ENCODE data around the gene ACAD8. TPM values are rescaled to one million over a fixed set of nuclear protein-coding genes. Genes with fewer than 3 reads are reported as not detected.

ACAD8 gene
- total and polyA plus RNA-seq, 10 of the 15 experiments (the other 5 are each of a cell fraction or from before 2014, with no cell fraction given), result 9.9 to 34.8 (median 22.2) TPM

DNA sequence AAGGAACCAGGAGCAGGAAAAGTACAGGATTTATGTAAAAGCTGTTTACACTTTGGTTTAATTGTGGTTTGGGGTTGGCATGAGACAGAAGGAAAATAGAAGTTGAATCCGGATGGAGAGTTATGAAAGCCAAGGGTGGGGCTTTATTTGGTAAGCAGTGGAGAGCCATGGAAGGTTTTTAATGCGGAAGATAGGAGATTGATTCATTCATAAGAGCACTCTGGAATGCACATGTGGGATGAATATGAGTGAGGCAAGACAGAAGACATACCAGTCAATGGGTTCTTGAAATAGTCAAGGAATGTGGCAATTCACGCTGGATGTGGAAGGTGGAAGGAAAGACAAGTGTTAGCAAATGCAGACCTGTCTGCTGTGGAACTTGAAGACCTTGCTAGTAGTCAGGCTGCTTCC is 13.5 kb downstream of the ACAD8 start:
- 42% methylated on average over 3 of the region's 3 CpGs for WGBS (ENCODE audit: insufficient coverage, insufficient replicate concordance, low lambda C conversion rate, missing lambda C conversion rate)
- Histone ChIP-seq H2AFZ (ENCODE audit: control insufficient read depth, low read depth, low read length) (no peak overlapping the region), H3K27ac (ENCODE audit: control insufficient read depth, insufficient read depth) (no peak overlapping the region), H3K79me2 (ENCODE audit: control insufficient read depth, insufficient read depth, low read length) (no peaks in the 10 kb centered on the region), H3K4me1 (ENCODE audit: control insufficient read depth, insufficient read depth, low read length) (no peaks in the 10 kb centered on the region; the same call in 1 of the 2 replicates), H3K4me2 (ENCODE audit: control insufficient read depth, insufficient read depth) (no peak overlapping the region), H3K9me3 (replicated peaks; ENCODE audit: control insufficient read depth, insufficient read depth, low read length) (no peaks in the 10 kb centered on the region), H3K4me3 (no peak overlapping the region), H3K36me3 (ENCODE audit: control insufficient read depth in 2 of 2, insufficient read depth in 2 of 2, low read length in 1 of 2) (0 out of 4 replicates have a peak, but pooled peaks cover 0 to 3% of the 10 kb centered on the region in 2 experiments), H3K27me3 (replicated peaks in 1 of 2; ENCODE audit: control insufficient read depth in 2 of 2, insufficient read depth in 2 of 2, low read length in 1 of 2) (no peaks in the 10 kb centered on the region), H3K9ac (ENCODE audit: control insufficient read depth, insufficient read depth, low read length) (no peak overlapping the region), H4K20me1 (ENCODE audit: control insufficient read depth, insufficient read depth) (no peaks in the 10 kb centered on the region)
- POLR2A ChIA-PET, result no interaction called here
- SMC1A ChIA-PET (ENCODE audit: uncharacterized antibody, unreplicated experiment), result no interaction called here
- CTCF ChIA-PET, result no interaction called here
- no peak for FAIRE-seq
- in situ Hi-C loops (cut with MboI), result no loop called here
- ATAC-seq, result no peak
- RAD21 ChIA-PET (ENCODE audit: unreplicated experiment), result no interaction called here
- intact Hi-C loops (cut with micrococcal nuclease; ENCODE audit: unreplicated experiment), result no loop called here
- DNase-seq (ENCODE audit: low read depth, low spot score), result no peak
- no TSS peak for BruUV-seq (replicated peaks)
- TF ChIP-seq ZSCAN29 (IDR thresholded peaks at IDR 0.05), result no peak
- TF ChIP-seq, protein P1, sequence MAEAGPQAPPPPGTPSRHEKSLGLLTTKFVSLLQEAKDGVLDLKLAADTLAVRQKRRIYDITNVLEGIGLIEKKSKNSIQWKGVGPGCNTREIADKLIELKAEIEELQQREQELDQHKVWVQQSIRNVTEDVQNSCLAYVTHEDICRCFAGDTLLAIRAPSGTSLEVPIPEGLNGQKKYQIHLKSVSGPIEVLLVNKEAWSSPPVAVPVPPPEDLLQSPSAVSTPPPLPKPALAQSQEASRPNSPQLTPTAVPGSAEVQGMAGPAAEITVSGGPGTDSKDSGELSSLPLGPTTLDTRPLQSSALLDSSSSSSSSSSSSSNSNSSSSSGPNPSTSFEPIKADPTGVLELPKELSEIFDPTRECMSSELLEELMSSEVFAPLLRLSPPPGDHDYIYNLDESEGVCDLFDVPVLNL (IDR thresholded peaks at IDR 0.05; ENCODE audit: low read depth, low read length), result no peak
- no peak for TF ChIP-seq ZBED1 (IDR thresholded peaks at IDR 0.05; ENCODE audit: borderline replicate concordance)
- TF ChIP-seq SMAD1 (IDR thresholded peaks at IDR 0.05; ENCODE audit: low read depth, partially characterized antibody), result no peak
- no peak for TF ChIP-seq SPI1 (IDR thresholded peaks at IDR 0.05; ENCODE audit: borderline replicate concordance, insufficient read depth, low read depth, low read length)
- TF ChIP-seq CHD2 (IDR thresholded peaks at IDR 0.05; ENCODE audit: borderline replicate concordance, low read depth, low read length), result no peak
- TF ChIP-seq, protein P2, sequence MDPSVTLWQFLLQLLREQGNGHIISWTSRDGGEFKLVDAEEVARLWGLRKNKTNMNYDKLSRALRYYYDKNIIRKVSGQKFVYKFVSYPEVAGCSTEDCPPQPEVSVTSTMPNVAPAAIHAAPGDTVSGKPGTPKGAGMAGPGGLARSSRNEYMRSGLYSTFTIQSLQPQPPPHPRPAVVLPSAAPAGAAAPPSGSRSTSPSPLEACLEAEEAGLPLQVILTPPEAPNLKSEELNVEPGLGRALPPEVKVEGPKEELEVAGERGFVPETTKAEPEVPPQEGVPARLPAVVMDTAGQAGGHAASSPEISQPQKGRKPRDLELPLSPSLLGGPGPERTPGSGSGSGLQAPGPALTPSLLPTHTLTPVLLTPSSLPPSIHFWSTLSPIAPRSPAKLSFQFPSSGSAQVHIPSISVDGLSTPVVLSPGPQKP (IDR thresholded peaks at IDR 0.05; ENCODE audit: low read depth, low read length), result no peak
- no peak for TF ChIP-seq DPF2 (IDR thresholded peaks at IDR 0.05)
- no peak for TF ChIP-seq RFX5 (IDR thresholded peaks at IDR 0.05; ENCODE audit: low read depth, low read length)
- no peak for TF ChIP-seq YY1 (IDR thresholded peaks at IDR 0.05; ENCODE audit: low read depth, low read length)
- TF ChIP-seq POU2F2 (IDR thresholded peaks at IDR 0.05; ENCODE audit: borderline replicate concordance, low read depth, low read length), result no peak
- TF ChIP-seq NFYB (IDR thresholded peaks at IDR 0.05; ENCODE audit: insufficient read depth, low read depth, low read length), result no peak
- TF ChIP-seq, protein P3, sequence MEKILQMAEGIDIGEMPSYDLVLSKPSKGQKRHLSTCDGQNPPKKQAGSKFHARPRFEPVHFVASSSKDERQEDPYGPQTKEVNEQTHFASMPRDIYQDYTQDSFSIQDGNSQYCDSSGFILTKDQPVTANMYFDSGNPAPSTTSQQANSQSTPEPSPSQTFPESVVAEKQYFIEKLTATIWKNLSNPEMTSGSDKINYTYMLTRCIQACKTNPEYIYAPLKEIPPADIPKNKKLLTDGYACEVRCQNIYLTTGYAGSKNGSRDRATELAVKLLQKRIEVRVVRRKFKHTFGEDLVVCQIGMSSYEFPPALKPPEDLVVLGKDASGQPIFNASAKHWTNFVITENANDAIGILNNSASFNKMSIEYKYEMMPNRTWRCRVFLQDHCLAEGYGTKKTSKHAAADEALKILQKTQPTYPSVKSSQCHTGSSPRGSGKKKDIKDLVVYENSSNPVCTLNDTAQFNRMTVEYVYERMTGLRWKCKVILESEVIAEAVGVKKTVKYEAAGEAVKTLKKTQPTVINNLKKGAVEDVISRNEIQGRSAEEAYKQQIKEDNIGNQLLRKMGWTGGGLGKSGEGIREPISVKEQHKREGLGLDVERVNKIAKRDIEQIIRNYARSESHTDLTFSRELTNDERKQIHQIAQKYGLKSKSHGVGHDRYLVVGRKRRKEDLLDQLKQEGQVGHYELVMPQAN (conservative IDR thresholded peaks at IDR 0.05), result no peak
- no peak for TF ChIP-seq KAT2A (conservative IDR thresholded peaks at IDR 0.05; ENCODE audit: control insufficient read depth, low read depth, low read length)
- TF ChIP-seq, protein P4, sequence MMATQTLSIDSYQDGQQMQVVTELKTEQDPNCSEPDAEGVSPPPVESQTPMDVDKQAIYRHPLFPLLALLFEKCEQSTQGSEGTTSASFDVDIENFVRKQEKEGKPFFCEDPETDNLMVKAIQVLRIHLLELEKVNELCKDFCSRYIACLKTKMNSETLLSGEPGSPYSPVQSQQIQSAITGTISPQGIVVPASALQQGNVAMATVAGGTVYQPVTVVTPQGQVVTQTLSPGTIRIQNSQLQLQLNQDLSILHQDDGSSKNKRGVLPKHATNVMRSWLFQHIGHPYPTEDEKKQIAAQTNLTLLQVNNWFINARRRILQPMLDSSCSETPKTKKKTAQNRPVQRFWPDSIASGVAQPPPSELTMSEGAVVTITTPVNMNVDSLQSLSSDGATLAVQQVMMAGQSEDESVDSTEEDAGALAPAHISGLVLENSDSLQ (IDR thresholded peaks at IDR 0.05), result no peak
- no peak for TF ChIP-seq TCF7 (IDR thresholded peaks at IDR 0.05; ENCODE audit: borderline replicate concordance)
- no peak for TF ChIP-seq HDGF (IDR thresholded peaks at IDR 0.05)
- TF ChIP-seq, protein P5, sequence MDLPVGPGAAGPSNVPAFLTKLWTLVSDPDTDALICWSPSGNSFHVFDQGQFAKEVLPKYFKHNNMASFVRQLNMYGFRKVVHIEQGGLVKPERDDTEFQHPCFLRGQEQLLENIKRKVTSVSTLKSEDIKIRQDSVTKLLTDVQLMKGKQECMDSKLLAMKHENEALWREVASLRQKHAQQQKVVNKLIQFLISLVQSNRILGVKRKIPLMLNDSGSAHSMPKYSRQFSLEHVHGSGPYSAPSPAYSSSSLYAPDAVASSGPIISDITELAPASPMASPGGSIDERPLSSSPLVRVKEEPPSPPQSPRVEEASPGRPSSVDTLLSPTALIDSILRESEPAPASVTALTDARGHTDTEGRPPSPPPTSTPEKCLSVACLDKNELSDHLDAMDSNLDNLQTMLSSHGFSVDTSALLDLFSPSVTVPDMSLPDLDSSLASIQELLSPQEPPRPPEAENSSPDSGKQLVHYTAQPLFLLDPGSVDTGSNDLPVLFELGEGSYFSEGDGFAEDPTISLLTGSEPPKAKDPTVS (IDR thresholded peaks at IDR 0.05; ENCODE audit: low read depth, low read length), result no peak

Measured in GM12878 (cell line).